RWPE2 (cell line): ENCODE measurements around the gene ZNF664.

Source experiments
- ATAC-seq: fragments of 200-7000 bp; cut with Tn5 transposase; 3 replicates; pipeline ENCODE4 v1.9.1; 2021; ENCODE audit warnings: low read depth
- DNase-seq: peaks from one replicate; pipeline ENCODE4 v3.0.0-alpha.2; 2020; ENCODE audit warnings: low spot score
- H3K27ac ChIP-seq: fragments of 450-650 bp; 2 replicates; pipeline ENCODE4 v1.5.1; 2017; ENCODE audit warnings: mild to moderate bottlenecking; ENCODE audit not compliant: poor library complexity, severe bottlenecking
- H3K27me3 ChIP-seq: fragments of 250-450 bp; sonication (Bioruptor Pico); 2 replicates; pipeline ENCODE4 v1.5.1; 2021; ENCODE audit warnings: mild to moderate bottlenecking, moderate library complexity; ENCODE audit not compliant: insufficient read depth, poor library complexity, severe bottlenecking
- H3K36me3 ChIP-seq: fragments of 250-450 bp; sonication (Bioruptor Pico); 2 replicates; pipeline ENCODE4 v1.5.1; 2020; ENCODE audit warnings: low read depth, mild to moderate bottlenecking, moderate library complexity
- H3K4me1 ChIP-seq: fragments of 250-450 bp; sonication (Bioruptor Pico); 2 replicates; pipeline ENCODE4 v1.5.1; 2021; ENCODE audit warnings: mild to moderate bottlenecking, moderate library complexity; ENCODE audit not compliant: insufficient read depth, poor library complexity, severe bottlenecking
- H3K4me3 ChIP-seq: fragments of 250-450 bp; sonication (Bioruptor Pico); 2 replicates; pipeline ENCODE4 v1.5.1; 2021; ENCODE audit warnings: mild to moderate bottlenecking, moderate library complexity; ENCODE audit not compliant: severe bottlenecking
- H3K9me3 ChIP-seq: fragments of 250-450 bp; sonication (Bioruptor Pico); 2 replicates; pipeline ENCODE4 v1.5.1; 2021; ENCODE audit warnings: mild to moderate bottlenecking, moderate library complexity; ENCODE audit not compliant: severe bottlenecking
- TF ChIP-seq, protein P1 (sequence below): fragments of 450-650 bp; IDR thresholded peaks from one replicate; pipeline ENCODE4 v1.5.1; 2017; ENCODE audit warnings: mild to moderate bottlenecking, moderate library complexity; ENCODE audit not compliant: poor library complexity, severe bottlenecking

ZNF664 gene

DNA sequence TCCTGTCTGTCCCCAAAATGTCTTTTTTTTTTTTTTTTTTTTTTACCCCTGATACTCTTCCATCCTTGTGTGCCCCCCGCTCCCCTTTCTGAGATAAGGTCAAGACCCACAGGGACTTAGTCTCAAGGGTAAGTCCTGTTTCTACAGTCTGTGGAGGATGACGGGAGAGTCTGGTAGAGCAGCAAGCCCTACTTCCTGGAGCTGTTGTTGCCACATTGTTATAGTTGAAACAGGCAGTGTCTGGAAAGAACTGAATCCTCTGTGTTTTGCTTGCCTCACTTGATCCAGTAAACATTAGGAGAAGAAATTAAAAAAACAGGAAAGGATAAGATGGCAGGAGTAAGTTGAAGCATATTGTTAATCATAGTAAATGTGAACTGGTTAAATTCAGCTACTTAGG is 45.5 kb downstream of the ZNF664 start:
- Histone ChIP-seq H3K27ac (no peak overlapping the region), H3K4me3 (no peak overlapping the region), H3K27me3 (no peaks in the 10 kb centered on the region), H3K9me3 (no peaks in the 10 kb centered on the region), H3K4me1 (no peaks in the 10 kb centered on the region), H3K36me3 (peaks cover 2% of the 10 kb centered on the region; the same call in 1 of the 2 replicates)
- TF ChIP-seq, protein P1, sequence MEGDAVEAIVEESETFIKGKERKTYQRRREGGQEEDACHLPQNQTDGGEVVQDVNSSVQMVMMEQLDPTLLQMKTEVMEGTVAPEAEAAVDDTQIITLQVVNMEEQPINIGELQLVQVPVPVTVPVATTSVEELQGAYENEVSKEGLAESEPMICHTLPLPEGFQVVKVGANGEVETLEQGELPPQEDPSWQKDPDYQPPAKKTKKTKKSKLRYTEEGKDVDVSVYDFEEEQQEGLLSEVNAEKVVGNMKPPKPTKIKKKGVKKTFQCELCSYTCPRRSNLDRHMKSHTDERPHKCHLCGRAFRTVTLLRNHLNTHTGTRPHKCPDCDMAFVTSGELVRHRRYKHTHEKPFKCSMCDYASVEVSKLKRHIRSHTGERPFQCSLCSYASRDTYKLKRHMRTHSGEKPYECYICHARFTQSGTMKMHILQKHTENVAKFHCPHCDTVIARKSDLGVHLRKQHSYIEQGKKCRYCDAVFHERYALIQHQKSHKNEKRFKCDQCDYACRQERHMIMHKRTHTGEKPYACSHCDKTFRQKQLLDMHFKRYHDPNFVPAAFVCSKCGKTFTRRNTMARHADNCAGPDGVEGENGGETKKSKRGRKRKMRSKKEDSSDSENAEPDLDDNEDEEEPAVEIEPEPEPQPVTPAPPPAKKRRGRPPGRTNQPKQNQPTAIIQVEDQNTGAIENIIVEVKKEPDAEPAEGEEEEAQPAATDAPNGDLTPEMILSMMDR, result no peak
- ATAC-seq, result no peak
- no peak for DNase-seq

DNA sequence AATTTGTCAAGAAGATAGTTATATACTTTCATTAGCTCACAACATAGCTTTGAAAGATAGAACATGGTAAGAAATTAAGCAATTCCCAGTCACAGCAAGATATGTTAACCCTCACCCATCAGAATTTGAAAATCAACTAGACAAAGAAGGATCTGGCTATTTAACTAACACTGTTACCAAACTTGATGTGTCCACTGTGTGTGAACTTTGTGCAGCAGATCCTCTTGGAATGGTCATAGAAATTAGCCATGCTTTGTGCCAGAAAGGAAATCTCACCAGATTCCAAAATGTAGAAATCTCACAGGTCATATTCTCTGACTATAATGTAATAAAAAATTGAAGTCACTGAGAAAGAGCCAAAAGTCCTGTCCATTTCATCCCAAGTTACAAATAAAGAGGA is 46.1 kb downstream of the ZNF664 start:
- no peak overlapping the region for H3K27ac ChIP-seq
- H3K4me1 ChIP-seq, result no peaks in the 10 kb centered on the region
- H3K36me3 ChIP-seq, result no peaks in the 10 kb centered on the region
- no peaks in the 10 kb centered on the region for H3K27me3 ChIP-seq
- TF ChIP-seq, protein P1, result no peak
- H3K4me3 ChIP-seq, result no peak overlapping the region
- H3K9me3 ChIP-seq, result no peaks in the 10 kb centered on the region
- DNase-seq, result no peak
- ATAC-seq, result no peak

DNA sequence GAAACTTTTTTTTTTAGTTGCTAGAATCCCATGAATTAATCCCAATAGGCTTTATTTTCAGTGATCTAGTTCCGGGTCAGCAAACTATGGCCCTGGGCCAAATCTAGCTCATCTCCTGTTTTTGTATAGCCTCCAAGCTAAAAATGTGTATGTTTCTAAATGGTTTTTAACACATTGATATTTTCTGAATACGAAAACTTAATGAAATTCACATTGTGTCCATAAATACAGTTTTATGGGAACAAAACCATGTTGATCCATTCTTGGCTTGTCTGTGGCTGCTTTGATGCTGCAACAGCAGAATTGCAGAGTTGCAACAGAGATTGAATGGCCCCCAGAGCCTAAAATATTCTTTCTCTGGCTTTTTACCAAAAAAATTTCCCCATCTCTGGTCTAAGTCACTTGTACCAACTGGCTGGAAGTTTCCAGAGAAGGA is 47.5 kb downstream of the ZNF664 start:
- ATAC-seq (no peak), DNase-seq (no peak)
- Histone ChIP-seq H3K4me3 (no peak overlapping the region), H3K27ac (no peak overlapping the region), H3K4me1 (no peaks in the 10 kb centered on the region), H3K9me3 (no peaks in the 10 kb centered on the region), H3K36me3 (no peaks in the 10 kb centered on the region), H3K27me3 (no peaks in the 10 kb centered on the region)
- TF ChIP-seq, protein P1, result no peak

DNA sequence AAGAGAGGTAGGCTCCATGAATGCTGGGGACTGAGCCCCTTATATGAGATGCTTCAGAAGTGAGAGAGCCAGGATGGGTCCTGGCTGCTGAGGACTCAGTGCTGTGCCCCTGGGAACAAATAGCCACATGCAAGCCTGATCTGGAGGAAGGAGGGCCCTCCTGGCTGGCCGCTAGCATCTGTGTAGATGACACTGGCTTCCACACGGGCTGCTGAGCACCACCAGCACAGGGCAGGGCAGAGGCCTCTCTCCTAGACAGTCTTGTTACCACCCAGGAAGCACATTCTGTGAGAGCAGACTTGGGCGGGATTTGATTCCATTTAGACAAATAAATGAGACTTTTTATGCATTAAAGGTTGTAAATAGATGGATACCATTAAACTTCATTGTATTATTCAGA is 48.0 kb downstream of the ZNF664 start:
- TF ChIP-seq, protein P1, result no peak
- no peak for DNase-seq
- no peaks in the 10 kb centered on the region for H3K4me1 ChIP-seq
- no peak overlapping the region for H3K27ac ChIP-seq
- H3K4me3 ChIP-seq, result no peak overlapping the region
- H3K36me3 ChIP-seq, result no peaks in the 10 kb centered on the region
- no peak for ATAC-seq
- H3K9me3 ChIP-seq, result no peaks in the 10 kb centered on the region
- no peaks in the 10 kb centered on the region for H3K27me3 ChIP-seq

DNA sequence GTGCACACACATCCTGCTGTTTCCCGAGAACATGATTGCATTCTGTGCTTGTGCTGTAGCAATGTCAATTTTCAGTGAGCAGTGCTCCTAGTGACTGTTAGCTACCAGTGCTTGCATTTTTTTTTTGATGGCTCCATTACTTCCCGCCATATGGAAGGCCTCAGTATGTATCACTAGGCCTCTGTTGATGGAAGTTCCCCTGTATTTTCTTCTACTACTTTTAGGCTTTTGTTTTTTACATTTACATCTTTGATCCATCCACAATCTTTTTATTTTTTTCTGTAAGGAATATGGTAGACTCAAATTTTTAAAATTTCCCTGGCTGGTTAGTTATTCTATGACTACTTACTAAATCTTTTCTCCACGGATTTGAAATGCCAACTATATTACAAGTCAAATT is 49.1 kb downstream of the ZNF664 start:
- Histone ChIP-seq H3K27me3 (no peaks in the 10 kb centered on the region), H3K4me1 (no peaks in the 10 kb centered on the region), H3K9me3 (no peaks in the 10 kb centered on the region), H3K27ac (no peak overlapping the region), H3K4me3 (no peak overlapping the region), H3K36me3 (no peaks in the 10 kb centered on the region)
- no peak for ATAC-seq
- no peak for DNase-seq
- TF ChIP-seq, protein P1, result no peak
